ENCODE results near the gene SLC23A2.
"Not testable (repeated sequence)": the region's sequence is repeated elsewhere in the genome, so short reads cannot be mapped to it uniquely, and the experiment has no call there.

Gene SLC23A2

GRCh38 chr20:5005326-5005725, 4.0 kb upstream of the SLC23A2 start:
- DNase-seq = no peak

GRCh38 chr20:5004825-5005224, 3.5 kb upstream of the SLC23A2 start:
- not testable (repeated sequence) for DNase-seq

- DNase-seq = no peak
These were observed 2.3 kb upstream of the SLC23A2 start for GRCh38 chr20:5003626-5004025.

- DNase-seq = no peak
These were observed 735 bp upstream of the SLC23A2 start for GRCh38 chr20:5002077-5002413.

- no peak for DNase-seq
These were observed 792 bp downstream of the SLC23A2 start for GRCh38 chr20:5000263-5001173.

DNA sequence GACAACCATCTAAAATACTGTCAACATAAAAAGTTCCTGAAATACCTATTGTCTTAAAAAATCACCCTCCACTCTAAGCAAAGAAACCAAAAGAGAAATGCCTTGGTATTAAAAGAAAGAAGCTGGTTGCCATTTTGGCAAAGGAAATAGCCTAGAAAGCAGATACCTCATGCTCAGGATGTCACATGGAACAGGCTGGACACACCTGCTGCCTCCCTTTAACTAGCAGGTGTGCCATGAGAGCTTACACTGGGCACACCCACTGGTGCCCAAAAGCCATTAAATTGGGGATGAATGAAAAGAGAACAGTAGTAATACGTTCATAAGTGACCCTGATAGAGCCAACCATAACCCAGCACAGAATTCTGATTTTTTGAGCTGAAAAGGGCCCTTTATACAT, 1.5 kb downstream of the SLC23A2 start:
- no peak for DNase-seq

GRCh38 chr20:4998160-4998651, 3.1 kb downstream of the SLC23A2 start:
- DNase-seq = no peak

DNA sequence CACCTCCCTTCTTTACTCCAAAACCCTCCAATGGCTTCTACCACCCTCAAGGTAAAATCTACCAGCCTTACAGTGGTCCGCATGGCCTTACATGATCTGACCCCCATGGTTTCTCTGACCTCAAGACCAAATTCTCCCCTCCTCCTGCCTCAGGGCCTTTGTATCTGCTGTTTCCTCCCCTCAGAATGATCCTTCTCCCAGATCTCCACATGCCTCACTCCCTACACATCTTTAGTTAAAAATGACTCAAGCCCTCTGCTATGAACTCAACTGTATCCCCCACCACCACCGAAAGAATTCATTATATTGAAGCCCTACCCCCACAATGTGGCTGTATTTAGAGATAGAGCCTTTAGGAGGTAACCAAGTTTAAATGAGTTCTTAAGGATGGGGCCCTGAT, 4.1 kb downstream of the SLC23A2 start:
- no peak for DNase-seq

DNA sequence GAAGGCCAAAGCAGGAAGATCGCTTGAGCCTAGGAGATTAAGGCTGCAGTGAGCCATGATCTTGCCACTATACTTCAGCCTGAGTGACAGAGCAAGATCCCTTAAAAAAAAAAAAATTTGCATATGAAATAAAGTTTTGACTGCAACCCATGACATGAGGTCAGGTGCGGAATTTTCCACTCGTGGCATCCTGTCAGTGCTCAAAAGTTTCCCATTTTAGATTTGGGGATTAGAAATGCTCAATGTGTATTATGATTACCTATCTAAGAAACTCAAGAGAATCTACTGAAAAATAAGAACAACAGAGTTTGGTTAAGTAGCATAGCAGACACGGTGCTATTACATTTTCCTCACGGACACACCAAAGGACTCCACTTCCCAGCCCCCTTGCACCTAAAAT, 11.7 kb downstream of the SLC23A2 start:
- no peak for DNase-seq

DNA sequence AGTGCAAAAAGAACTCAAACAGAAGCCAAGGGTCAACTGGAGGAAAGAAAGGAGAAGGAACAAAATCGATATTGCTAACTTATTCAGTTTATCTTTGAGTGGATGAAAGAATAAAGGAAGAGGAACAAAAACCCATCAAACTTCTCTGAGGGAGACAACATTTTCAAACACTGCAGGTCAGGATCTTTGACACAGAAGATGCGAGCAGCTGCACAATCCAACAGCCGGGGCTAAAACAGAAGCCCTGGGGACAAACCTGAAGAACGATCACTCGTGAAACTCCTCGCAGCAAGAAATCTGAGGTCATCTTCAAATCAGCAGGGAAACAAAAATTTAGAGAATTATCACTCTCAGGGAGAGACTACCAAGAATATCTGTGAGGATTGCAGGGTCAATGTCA, 14.2 kb downstream of the SLC23A2 start:
- DNase-seq = no peak

GRCh38 chr20:4985658-4986057, 15.7 kb downstream of the SLC23A2 start:
- DNase-seq = no peak

DNA sequence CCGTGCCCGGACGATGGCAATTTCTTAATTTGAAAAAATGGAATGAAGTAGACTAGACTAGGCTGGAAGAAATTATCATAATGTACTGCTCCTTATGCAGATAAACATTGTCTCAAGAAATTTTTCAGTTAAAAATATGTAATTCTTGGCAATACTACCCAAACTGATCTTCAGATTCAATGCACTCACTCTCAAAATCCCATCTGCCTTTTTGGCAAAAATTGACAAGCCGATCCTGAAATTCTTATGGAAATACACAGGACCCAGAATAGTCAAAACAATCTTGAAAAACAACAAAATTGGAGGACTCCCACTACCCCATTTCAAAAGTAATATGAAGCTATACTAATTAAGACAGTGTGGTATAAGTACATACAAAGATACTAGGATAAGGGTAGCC, 19.0 kb downstream of the SLC23A2 start:
- no peak for DNase-seq

- DNase-seq = no peak
These were observed 21.4 kb downstream of the SLC23A2 start for GRCh38 chr20:4979841-4980410.

DNA sequence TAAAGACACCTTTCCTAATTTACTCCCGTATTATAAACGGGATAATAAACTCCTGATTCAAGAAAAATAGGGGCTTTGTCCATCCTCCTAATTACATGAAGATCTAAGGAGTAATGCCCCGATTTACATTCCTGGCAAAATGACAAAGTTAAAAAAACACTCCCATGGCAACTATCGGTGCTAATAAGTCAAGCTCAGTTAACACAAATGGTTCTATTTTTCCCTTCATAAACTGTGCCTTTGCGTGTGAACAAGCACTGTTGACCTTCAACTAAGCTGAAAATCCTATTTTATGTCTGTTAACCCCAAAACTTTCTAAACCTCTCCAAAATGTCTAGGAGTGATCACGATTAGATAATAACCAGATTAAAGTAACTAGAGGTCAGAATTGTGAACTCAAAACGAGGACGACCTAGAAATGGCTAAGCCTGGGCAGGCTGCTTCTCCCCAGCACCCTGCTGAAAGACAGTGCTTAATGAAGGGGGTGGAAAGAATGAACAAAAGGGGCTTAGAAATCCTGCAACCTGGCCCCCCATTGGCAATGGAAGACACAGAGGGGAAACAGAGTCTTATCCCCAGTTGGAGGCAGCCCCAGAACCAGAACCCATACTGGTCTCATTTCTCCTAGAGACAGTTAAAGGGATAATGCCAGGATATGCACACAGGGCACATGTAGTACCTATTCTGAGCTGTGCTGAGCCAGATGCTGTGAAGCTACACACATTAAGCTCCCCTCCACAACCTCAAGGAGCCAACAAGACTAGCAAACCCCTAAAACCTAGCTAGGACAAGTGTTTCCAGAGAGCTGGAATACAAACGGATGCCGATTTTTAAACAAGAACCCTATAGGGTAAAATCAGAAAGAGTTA, 23.0 kb downstream of the SLC23A2 start:
- no peak for DNase-seq

GRCh38 chr20:4976014-4976413, 25.3 kb downstream of the SLC23A2 start:
- DNase-seq = not testable (repeated sequence)

- peak; percentile 34 for DNase-seq
These were observed 27.8 kb downstream of the SLC23A2 start for GRCh38 chr20:4973330-4974097.

DNA sequence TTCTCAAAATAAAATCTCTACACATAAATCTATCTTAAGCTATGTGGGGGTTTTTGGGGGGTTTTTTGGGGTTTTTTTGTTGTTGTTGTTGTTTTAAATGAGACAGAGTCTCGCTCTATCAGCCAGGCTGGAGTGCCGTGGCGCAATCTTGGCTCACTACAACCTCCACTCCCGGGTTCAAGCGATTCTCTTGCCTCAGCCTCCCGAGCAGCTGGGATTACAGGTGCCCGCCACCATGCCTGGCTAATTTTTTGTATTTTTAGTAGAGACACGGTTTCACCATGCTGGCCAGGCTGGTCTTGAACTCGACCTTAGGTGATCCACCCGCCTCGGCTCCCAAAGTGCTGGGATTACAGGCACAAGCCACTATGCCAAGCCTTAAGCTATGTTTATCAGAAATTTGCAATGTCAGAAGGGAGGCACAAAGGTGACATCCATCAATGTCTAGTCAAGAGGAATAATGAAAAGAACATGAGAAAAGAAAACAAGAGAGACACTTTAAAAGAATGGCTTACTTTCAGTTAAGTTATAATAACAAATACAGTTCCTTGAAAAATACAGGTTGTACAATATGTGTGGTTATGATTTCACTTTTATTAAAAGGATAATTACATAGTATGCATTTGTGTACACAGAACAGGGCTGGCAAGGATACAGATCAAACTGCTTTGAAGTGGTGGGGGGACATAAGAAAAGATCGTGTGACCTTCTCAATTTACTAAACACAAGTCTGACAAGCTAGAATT, 28.6 kb downstream of the SLC23A2 start:
- peak; percentile 59 for DNase-seq

GRCh38 chr20:4971064-4971463, 30.2 kb downstream of the SLC23A2 start:
- DNase-seq = no peak

DNA sequence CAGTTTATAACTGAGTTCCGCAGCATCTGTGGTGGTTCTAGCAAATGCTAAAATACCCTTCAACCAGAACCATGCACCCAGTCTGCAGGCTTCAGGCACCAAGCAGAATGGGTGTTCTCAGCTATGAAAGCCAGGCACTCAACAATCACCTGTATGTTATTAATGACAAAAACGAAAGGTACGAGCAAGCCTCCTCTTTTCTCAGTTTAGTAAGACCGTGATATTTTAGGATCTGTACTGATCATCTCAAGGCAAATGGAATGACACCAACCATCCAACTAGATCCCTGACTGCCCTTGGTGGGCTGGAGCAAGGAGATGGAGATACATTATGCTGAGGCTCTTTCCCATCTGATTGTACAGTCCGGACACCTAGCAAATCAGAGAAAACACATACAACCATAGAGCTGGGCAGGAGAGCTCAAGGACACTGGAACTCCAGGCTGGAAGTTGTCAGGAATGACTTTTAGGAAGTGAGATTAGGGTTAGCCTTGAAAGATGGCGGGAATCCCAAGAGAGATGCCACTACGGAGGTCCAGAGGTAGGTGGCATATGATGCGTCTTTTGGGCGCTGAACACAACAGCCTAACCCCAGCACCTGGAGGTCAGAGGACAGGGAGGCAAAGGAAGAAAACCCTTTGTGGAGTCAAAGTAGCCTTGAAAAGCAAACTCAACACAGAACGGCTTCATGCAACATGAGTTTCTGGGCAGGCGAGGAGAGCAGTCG, 33.4 kb downstream of the SLC23A2 start:
- no peak for DNase-seq

GRCh38 chr20:4966826-4967751, 34.2 kb downstream of the SLC23A2 start:
- DNase-seq = no peak

Measured in KG1 (cell line).